ENCODE measurements around the gene NRDC.

GRCh38 chr1:51867479-51868232, 10.9 kb downstream of the NRDC start:
- TF ChIP-seq, protein P1, sequence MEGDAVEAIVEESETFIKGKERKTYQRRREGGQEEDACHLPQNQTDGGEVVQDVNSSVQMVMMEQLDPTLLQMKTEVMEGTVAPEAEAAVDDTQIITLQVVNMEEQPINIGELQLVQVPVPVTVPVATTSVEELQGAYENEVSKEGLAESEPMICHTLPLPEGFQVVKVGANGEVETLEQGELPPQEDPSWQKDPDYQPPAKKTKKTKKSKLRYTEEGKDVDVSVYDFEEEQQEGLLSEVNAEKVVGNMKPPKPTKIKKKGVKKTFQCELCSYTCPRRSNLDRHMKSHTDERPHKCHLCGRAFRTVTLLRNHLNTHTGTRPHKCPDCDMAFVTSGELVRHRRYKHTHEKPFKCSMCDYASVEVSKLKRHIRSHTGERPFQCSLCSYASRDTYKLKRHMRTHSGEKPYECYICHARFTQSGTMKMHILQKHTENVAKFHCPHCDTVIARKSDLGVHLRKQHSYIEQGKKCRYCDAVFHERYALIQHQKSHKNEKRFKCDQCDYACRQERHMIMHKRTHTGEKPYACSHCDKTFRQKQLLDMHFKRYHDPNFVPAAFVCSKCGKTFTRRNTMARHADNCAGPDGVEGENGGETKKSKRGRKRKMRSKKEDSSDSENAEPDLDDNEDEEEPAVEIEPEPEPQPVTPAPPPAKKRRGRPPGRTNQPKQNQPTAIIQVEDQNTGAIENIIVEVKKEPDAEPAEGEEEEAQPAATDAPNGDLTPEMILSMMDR (IDR thresholded peaks at IDR 0.05) = no peak
- TF ChIP-seq POLR2A (IDR thresholded peaks at IDR 0.05) = no peak
- no peak for TF ChIP-seq EP300 (IDR thresholded peaks at IDR 0.05)

Data from tibial nerve (tissue), 4 donors.